GM12878 (cell line): ENCODE measurements around the gene COL18A1. TPM values are rescaled to one million over a fixed set of nuclear protein-coding genes. Genes with fewer than 3 reads are reported as not detected.

Experiments
- ATAC-seq: fragments of 200-7000 bp; cut with Tn5 transposase; 3 replicates; pipeline ENCODE4 v1.9.1; 2020; ENCODE audit warnings: mild to moderate bottlenecking, moderate library complexity
- BruUV-seq: library from RNA; stranded (reverse); fragments of 400-500 nt; replicated peaks from 2 replicates; lab custom pipeline; 2021; lab: Mats Ljungman, UMichigan
- CTCF ChIA-PET: fragments of 300-600 bp; sonication (Branson Sonifier 250); formaldehyde crosslinking; extraction: SDS; loops from one replicate; lab custom pipeline; 2021; ENCODE audit warnings: inconsistent platforms; lab: Yijun Ruan, JAX
- POLR2A ChIA-PET: fragments of 350-600 bp; formaldehyde crosslinking; extraction: SDS; loops from one replicate; lab custom pipeline; 2021; ENCODE audit warnings: inconsistent platforms; lab: Charles Lee
- RAD21 ChIA-PET: fragments of 300-600 bp; sonication (Branson Sonifier 250); formaldehyde crosslinking; loops from one replicate; lab custom pipeline; 2023; ENCODE audit warnings: antibody characterized with exemption; ENCODE audit not compliant: unreplicated experiment; lab: Charles Lee
- SMC1A ChIA-PET: fragments of 300-600 bp; sonication (Branson Sonifier 250); formaldehyde crosslinking; loops from one replicate; lab custom pipeline; 2023; ENCODE audit not compliant: unreplicated experiment, uncharacterized antibody; lab: Charles Lee
- DNase-seq: peaks from one replicate; pipeline ENCODE4 v3.0.0-alpha.2; 2011; ENCODE audit warnings: low read depth, low spot score
- FAIRE-seq: peaks from 3 replicates; lab custom pipeline; 2011; peaks lifted over from hg19 to GRCh38; lab: Jason Lieb, UNC
- H2AFZ ChIP-seq: 2 replicates; pipeline ENCODE4 v1.6.0; 2011; ENCODE audit warnings: low read depth, low read length, control low read depth; ENCODE audit not compliant: control insufficient read depth
- H3K27ac ChIP-seq: 2 replicates; pipeline ENCODE4 v1.5.1; 2011; ENCODE audit warnings: control low read depth; ENCODE audit not compliant: control insufficient read depth, insufficient read depth
- H3K27me3 ChIP-seq, 2 experiments: replicated peaks in 1 of 2; 2 replicates each; pipeline versions ENCODE4 v1.6.0 to v1.6.1; 2011; ENCODE audit warnings: low read length in 1 of 2; ENCODE audit not compliant: control insufficient read depth in 2 of 2, insufficient read depth in 2 of 2
- H3K36me3 ChIP-seq, 2 experiments: 2 replicates each; pipeline ENCODE4 v1.5.1; 2011; ENCODE audit warnings: low read length in 1 of 2; ENCODE audit not compliant: control insufficient read depth in 2 of 2, insufficient read depth in 2 of 2
- H3K4me1 ChIP-seq: 2 replicates; pipeline ENCODE4 v1.6.1; 2011; ENCODE audit warnings: mild to moderate bottlenecking, low read length, moderate library complexity, mixed read lengths; ENCODE audit not compliant: control insufficient read depth, insufficient read depth
- H3K4me2 ChIP-seq: 2 replicates; pipeline ENCODE4 v1.6.0; 2011; ENCODE audit warnings: control low read depth; ENCODE audit not compliant: control insufficient read depth, insufficient read depth
- H3K4me3 ChIP-seq: fragments of 200-600 bp; sonication (generic); 2 replicates; pipeline ENCODE4 v1.5.1; 2016
- H3K79me2 ChIP-seq: 2 replicates; pipeline ENCODE4 v1.6.0; 2011; ENCODE audit warnings: low read length; ENCODE audit not compliant: control insufficient read depth, insufficient read depth
- H3K9ac ChIP-seq: 2 replicates; pipeline ENCODE4 v1.8.0; 2011; ENCODE audit warnings: low read length, control low read depth, mixed read lengths; ENCODE audit not compliant: control insufficient read depth, insufficient read depth
- H3K9me3 ChIP-seq: replicated peaks from 3 replicates; pipeline ENCODE4 v1.5.1; 2011; ENCODE audit warnings: mild to moderate bottlenecking, low read length; ENCODE audit not compliant: control insufficient read depth, insufficient read depth
- H4K20me1 ChIP-seq: 2 replicates; pipeline ENCODE4 v1.6.0; 2011; ENCODE audit not compliant: control insufficient read depth, insufficient read depth
- ASH2L ChIP-seq: fragments of 300-600, 200-600 bp; sonication (generic); IDR thresholded peaks from 2 replicates; pipeline ENCODE4 v1.6.1; 2017; ENCODE audit warnings: low read depth, mild to moderate bottlenecking, borderline replicate concordance
- BHLHE40 ChIP-seq, 2 experiments: fragments of 450-650 bp in 1 of 2; IDR thresholded peaks; 2 replicates each; pipeline ENCODE4 v1.6.1; 2011 to 2017; ENCODE audit warnings: low read depth in 2 of 2, borderline replicate concordance in 1 of 2, improper control_type of control experiment in 1 of 2, low read length in 1 of 2, mild to moderate bottlenecking in 1 of 2
- CHD1 ChIP-seq: IDR thresholded peaks from 2 replicates; pipeline ENCODE4 v1.6.1; 2012; ENCODE audit warnings: low read depth, low read length, improper control_type of control experiment
- CREM ChIP-seq: IDR thresholded peaks from 2 replicates; pipeline ENCODE4 v1.6.1; 2014; ENCODE audit warnings: antibody characterized with exemption, low read depth
- EZH2 ChIP-seq: IDR thresholded peaks from 2 replicates; pipeline ENCODE4 v1.6.1; 2012; ENCODE audit warnings: low read depth, mild to moderate bottlenecking, control low read depth, inconsistent platforms, low read length, borderline replicate concordance; ENCODE audit not compliant: control insufficient read depth
- IRF3 ChIP-seq: fragments of 450-650 bp; IDR thresholded peaks from 2 replicates; pipeline ENCODE4 v1.6.1; 2014; ENCODE audit warnings: mild to moderate bottlenecking
- NFYB ChIP-seq: IDR thresholded peaks from 2 replicates; pipeline ENCODE4 v1.6.1; 2011; ENCODE audit warnings: low read depth, mild to moderate bottlenecking, low read length, improper control_type of control experiment, moderate library complexity; ENCODE audit not compliant: insufficient read depth
- NR2F1 ChIP-seq: fragments of 450-650 bp; conservative IDR thresholded peaks from 2 replicates; pipeline ENCODE4 v1.6.1; 2017; ENCODE audit warnings: mild to moderate bottlenecking
- POLR2AphosphoS2 ChIP-seq: IDR thresholded peaks from 2 replicates; pipeline ENCODE4 v1.6.1; 2011; ENCODE audit warnings: low read depth, mild to moderate bottlenecking, low read length, improper control_type of control experiment, moderate library complexity
- SIN3A ChIP-seq: IDR thresholded peaks from 2 replicates; pipeline ENCODE4 v1.6.1; 2012; ENCODE audit warnings: low read depth, low read length, improper control_type of control experiment
- TCF7 ChIP-seq: IDR thresholded peaks from 2 replicates; pipeline ENCODE4 v1.6.1; 2014; ENCODE audit warnings: antibody characterized with exemption, borderline replicate concordance
- ZNF207 ChIP-seq: fragments of 450-650 bp; IDR thresholded peaks from 2 replicates; pipeline ENCODE4 v1.6.1; 2014; ENCODE audit warnings: antibody characterized with exemption, mild to moderate bottlenecking, borderline replicate concordance
- WGBS: methylation state at CpG from one replicate; pipeline ENCODE4 v1.1.6; 2016; ENCODE audit warnings: low lambda C conversion rate; ENCODE audit not compliant: insufficient replicate concordance, insufficient coverage; ENCODE audit errors: missing lambda C conversion rate; 5-methylcytosine and 5-hydroxymethylcytosine counted together
- in situ Hi-C: fragments of 300-500 bp; cut with MboI; formaldehyde crosslinking; loops from 9 replicates; pipeline ENCODE4 v1.14.3; 2018; ENCODE audit warnings: mixed read lengths
- intact Hi-C: fragments of 100-400 bp; cut with micrococcal nuclease; formaldehyde crosslinking; loops from one replicate; pipeline ENCODE4 v1.14.2; 2022; ENCODE audit not compliant: unreplicated experiment
- polyA plus RNA-seq, 11 experiments: library from polyadenylated mRNA; depleted of rRNA in 4 of 11; unstranded in 6 of 11; stranded (reverse) in 5 of 11; fragments of >200 nt; fragmentation: Nextera tagmentation in 4 of 11; fragmentation: Illumina TruSeq in 1 of 11; extraction: Ambion mirVana in 4 of 11; extraction: Trizol in 1 of 11; gene quantifications; 1 replicate in 1 of 11; 2 replicates in 10 of 11; pipeline versions ENCODE4 v1.2.1 to v1.2.3, GENCODE V29; 2011 to 2016; ENCODE audit warnings: inconsistent platforms in 2 of 11, missing spikeins in 2 of 11, low read depth in 1 of 11
- total RNA-seq, 4 experiments: library from RNA; depleted of rRNA in 3 of 4; stranded (reverse); fragments of >200 nt in 3 of 4; fragmentation: Illumina TruSeq in 1 of 4; extraction: Trizol in 1 of 4; gene quantifications; 2 replicates each; pipeline versions ENCODE4 v1.2.1 to v1.2.3, GENCODE V29; 2013 to 2021
- TF ChIP-seq, protein P1 (sequence below): fragments of 450-650 bp; IDR thresholded peaks from 2 replicates; pipeline ENCODE4 v1.6.1; 2017; ENCODE audit warnings: mild to moderate bottlenecking, moderate library complexity

The COL18A1 gene
- total and polyA plus RNA-seq, 10 of the 15 experiments (the other 5 are each of a cell fraction or from before 2014, with no cell fraction given) = under 0.01 to 0.49 (median 0.09) TPM; not detected in 3

GRCh38 chr21:45365608-45366241 lies 39.2 kb upstream of the COL18A1 start:
- no peaks in the 10 kb centered on the region for H3K36me3 ChIP-seq
- no peaks in the 10 kb centered on the region for H3K9me3 ChIP-seq
- FAIRE-seq (no peak), ATAC-seq (no peak), DNase-seq (no peak)
- in situ Hi-C loops = no loop called here
- no peak overlapping the region for H3K9ac ChIP-seq
- ChIA-PET RAD21 (no interaction called here), POLR2A (no interaction called here), CTCF (no interaction called here), SMC1A (no interaction called here)
- no peak overlapping the region for H3K27ac ChIP-seq
- H3K4me2 ChIP-seq = no peak overlapping the region
- no peaks in the 10 kb centered on the region for H3K4me1 ChIP-seq
- H3K4me3 ChIP-seq = no peak overlapping the region
- no TSS peak for BruUV-seq
- no peaks in the 10 kb centered on the region for H4K20me1 ChIP-seq
- H3K79me2 ChIP-seq = no peaks in the 10 kb centered on the region
- no peaks in the 10 kb centered on the region for H3K27me3 ChIP-seq
- WGBS = 49% methylated on average over 26 of the region's 26 CpGs
- H2AFZ ChIP-seq = no peak overlapping the region
- intact Hi-C loops = no loop called here
- TF ChIP-seq NFYB (0 out of 2 replicates have a peak, but pooled peaks have one; percentile 7), CREM (no peak)

GRCh38 chr21:45366476-45366875 lies 38.5 kb upstream of the COL18A1 start:
- in situ Hi-C loops (no loop called here), intact Hi-C loops (no loop called here)
- H2AFZ ChIP-seq = no peak overlapping the region
- TF ChIP-seq, protein P1, sequence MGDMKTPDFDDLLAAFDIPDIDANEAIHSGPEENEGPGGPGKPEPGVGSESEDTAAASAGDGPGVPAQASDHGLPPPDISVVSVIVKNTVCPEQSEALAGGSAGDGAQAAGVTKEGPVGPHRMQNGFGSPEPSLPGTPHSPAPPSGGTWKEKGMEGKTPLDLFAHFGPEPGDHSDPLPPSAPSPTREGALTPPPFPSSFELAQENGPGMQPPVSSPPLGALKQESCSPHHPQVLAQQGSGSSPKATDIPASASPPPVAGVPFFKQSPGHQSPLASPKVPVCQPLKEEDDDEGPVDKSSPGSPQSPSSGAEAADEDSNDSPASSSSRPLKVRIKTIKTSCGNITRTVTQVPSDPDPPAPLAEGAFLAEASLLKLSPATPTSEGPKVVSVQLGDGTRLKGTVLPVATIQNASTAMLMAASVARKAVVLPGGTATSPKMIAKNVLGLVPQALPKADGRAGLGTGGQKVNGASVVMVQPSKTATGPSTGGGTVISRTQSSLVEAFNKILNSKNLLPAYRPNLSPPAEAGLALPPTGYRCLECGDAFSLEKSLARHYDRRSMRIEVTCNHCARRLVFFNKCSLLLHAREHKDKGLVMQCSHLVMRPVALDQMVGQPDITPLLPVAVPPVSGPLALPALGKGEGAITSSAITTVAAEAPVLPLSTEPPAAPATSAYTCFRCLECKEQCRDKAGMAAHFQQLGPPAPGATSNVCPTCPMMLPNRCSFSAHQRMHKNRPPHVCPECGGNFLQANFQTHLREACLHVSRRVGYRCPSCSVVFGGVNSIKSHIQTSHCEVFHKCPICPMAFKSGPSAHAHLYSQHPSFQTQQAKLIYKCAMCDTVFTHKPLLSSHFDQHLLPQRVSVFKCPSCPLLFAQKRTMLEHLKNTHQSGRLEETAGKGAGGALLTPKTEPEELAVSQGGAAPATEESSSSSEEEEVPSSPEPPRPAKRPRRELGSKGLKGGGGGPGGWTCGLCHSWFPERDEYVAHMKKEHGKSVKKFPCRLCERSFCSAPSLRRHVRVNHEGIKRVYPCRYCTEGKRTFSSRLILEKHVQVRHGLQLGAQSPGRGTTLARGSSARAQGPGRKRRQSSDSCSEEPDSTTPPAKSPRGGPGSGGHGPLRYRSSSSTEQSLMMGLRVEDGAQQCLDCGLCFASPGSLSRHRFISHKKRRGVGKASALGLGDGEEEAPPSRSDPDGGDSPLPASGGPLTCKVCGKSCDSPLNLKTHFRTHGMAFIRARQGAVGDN = no peak
- TF ChIP-seq NR2F1 (no peak), SIN3A (no peak), POLR2AphosphoS2 (no peak), BHLHE40 (IDR thresholded peaks at IDR 0.05; ENCODE audit: borderline replicate concordance in 1 of 2, low read depth in 2 of 2, low read length in 1 of 2) (no peak), IRF3 (no peak), ZNF207 (no peak), ASH2L (no peak), CHD1 (no peak), TCF7 (no peak), EZH2 (no peak)
- no peaks in the 10 kb centered on the region for H3K36me3 ChIP-seq
- H3K27ac ChIP-seq = no peak overlapping the region
- CTCF ChIA-PET = no interaction called here
- no peaks in the 10 kb centered on the region for H4K20me1 ChIP-seq
- FAIRE-seq = no peak
- no peak for ATAC-seq
- H3K9ac ChIP-seq = no peak overlapping the region
- H3K27me3 ChIP-seq = no peaks in the 10 kb centered on the region; a peak in 1 of 4 replicates
- WGBS = 37% methylated on average over 15 of the region's 17 CpGs
- H3K4me2 ChIP-seq = no peak overlapping the region
- H3K79me2 ChIP-seq = no peaks in the 10 kb centered on the region
- DNase-seq = no peak
- H3K4me3 ChIP-seq = no peak overlapping the region
- RAD21 ChIA-PET = no interaction called here
- BruUV-seq = no TSS peak
- SMC1A ChIA-PET = no interaction called here
- no peaks in the 10 kb centered on the region for H3K9me3 ChIP-seq
- no peaks in the 10 kb centered on the region for H3K4me1 ChIP-seq
- POLR2A ChIA-PET = no interaction called here
